HepG2 (cell line): Measurements from ENCODE around the gene COQ9. TPM values are rescaled to one million over a fixed set of nuclear protein-coding genes. Genes with fewer than 3 reads are reported as not detected.

Experiments used
- CSRNP1 ChIP-seq: sonication (generic); formaldehyde crosslinking; IDR thresholded peaks from 2 replicates; pipeline ENCODE4 v1.8.1; 2023; ENCODE audit warnings: mild to moderate bottlenecking, missing genetic modification reagents
- GATAD1 ChIP-seq: IDR thresholded peaks from 2 replicates; pipeline ENCODE4 v1.6.1; 2016; ENCODE audit warnings: missing genetic modification reagents, missing compliant biosample characterization
- GPN1 ChIP-seq: sonication (generic); formaldehyde crosslinking; IDR thresholded peaks from 2 replicates; pipeline ENCODE4 v1.5.1; 2020; ENCODE audit warnings: missing genetic modification reagents, borderline replicate concordance
- KAT8 ChIP-seq: IDR thresholded peaks from 2 replicates; pipeline ENCODE4 v1.6.1; 2016; ENCODE audit warnings: missing genetic modification reagents, missing compliant biosample characterization
- MTERF4 ChIP-seq: sonication (generic); formaldehyde crosslinking; IDR thresholded peaks from 2 replicates; pipeline ENCODE4 v1.8.0; 2023; ENCODE audit warnings: mild to moderate bottlenecking, missing genetic modification reagents
- NRL ChIP-seq: sonication (generic); formaldehyde crosslinking; IDR thresholded peaks from 2 replicates; pipeline ENCODE4 v1.5.0; 2020; ENCODE audit warnings: missing genetic modification reagents, mild to moderate bottlenecking, moderate library complexity, borderline replicate concordance
- SOX5 ChIP-seq: IDR thresholded peaks from 2 replicates; pipeline ENCODE4 v1.6.1; 2016; ENCODE audit warnings: borderline replicate concordance
- SP1 ChIP-seq, 2 experiments: fragments of 450-650 bp in 1 of 2; sonication (generic) in 1 of 2; formaldehyde crosslinking in 1 of 2; IDR thresholded peaks; 2 replicates each; pipeline versions ENCODE4 v1.4.0 to v1.6.1; 2016 to 2020; ENCODE audit warnings: missing genetic modification reagents in 1 of 2
- THAP8 ChIP-seq: sonication (generic); formaldehyde crosslinking; IDR thresholded peaks from 2 replicates; pipeline ENCODE4 v1.5.1; 2020; ENCODE audit warnings: missing genetic modification reagents, mild to moderate bottlenecking, borderline replicate concordance
- ZBTB14 ChIP-seq: sonication (generic); formaldehyde crosslinking; IDR thresholded peaks from 2 replicates; pipeline ENCODE4 v1.4.0; 2020; ENCODE audit warnings: missing genetic modification reagents
- ZBTB44 ChIP-seq: sonication (generic); formaldehyde crosslinking; IDR thresholded peaks from 2 replicates; pipeline ENCODE4 v1.4.0; 2020; ENCODE audit warnings: missing genetic modification reagents
- ZBTB8A ChIP-seq: sonication (generic); formaldehyde crosslinking; IDR thresholded peaks from 2 replicates; pipeline ENCODE4 v1.4.0; 2020; ENCODE audit warnings: mild to moderate bottlenecking, low read depth, missing genetic modification reagents, borderline replicate concordance
- ZFP90 ChIP-seq: sonication (generic); formaldehyde crosslinking; IDR thresholded peaks from 2 replicates; pipeline ENCODE4 v1.8.0; 2022; ENCODE audit warnings: missing genetic modification reagents, mild to moderate bottlenecking, inconsistent platforms, borderline replicate concordance
- ZNF230 ChIP-seq: sonication (generic); formaldehyde crosslinking; IDR thresholded peaks from 2 replicates; pipeline ENCODE4 v1.4.0; 2020; ENCODE audit warnings: mild to moderate bottlenecking, missing genetic modification reagents
- ZNF333 ChIP-seq: sonication (generic); formaldehyde crosslinking; IDR thresholded peaks from 2 replicates; pipeline ENCODE4 v1.4.0; 2020; ENCODE audit warnings: mild to moderate bottlenecking, missing genetic modification reagents, borderline replicate concordance
- ZNF468 ChIP-seq: sonication (generic); formaldehyde crosslinking; IDR thresholded peaks from 2 replicates; pipeline ENCODE4 v1.8.0; 2022; ENCODE audit warnings: mild to moderate bottlenecking, moderate library complexity, missing genetic modification reagents
- ZNF691 ChIP-seq: sonication (generic); formaldehyde crosslinking; IDR thresholded peaks from 2 replicates; pipeline ENCODE4 v1.4.0; 2020; ENCODE audit warnings: missing genetic modification reagents, low read depth, mild to moderate bottlenecking, borderline replicate concordance
- ZNF747 ChIP-seq: sonication (generic); formaldehyde crosslinking; IDR thresholded peaks from 2 replicates; pipeline ENCODE4 v1.8.1; 2023; ENCODE audit warnings: missing genetic modification reagents, mild to moderate bottlenecking, borderline replicate concordance
- polyA plus RNA-seq, 8 experiments: library from polyadenylated mRNA; depleted of rRNA in 3 of 8; stranded (reverse) in 7 of 8; unstranded in 1 of 8; fragments of >200 nt; fragmentation: Illumina TruSeq in 4 of 8; extraction: Trizol in 4 of 8; gene quantifications; 2 replicates each; pipeline versions ENCODE4 v1.2.1 to v1.2.3, GENCODE V29; 2011 to 2016; ENCODE audit warnings: low read depth in 4 of 8, missing spikeins in 1 of 8, mixed read lengths in 1 of 8; ENCODE audit not compliant: insufficient read depth in 1 of 8
- total RNA-seq, 5 experiments: library from RNA; depleted of rRNA; stranded (reverse); fragments of >200 nt; fragmentation: Illumina TruSeq; extraction: Trizol; gene quantifications; 2 replicates each; pipeline ENCODE4 v1.2.3, GENCODE V29; 2016; ENCODE audit warnings: low read depth in 1 of 5

The COQ9 gene
- total and polyA plus RNA-seq, 2 of the 13 experiments (the other 11 are each of a cell fraction or from before 2014, with no cell fraction given), result 57.5 to 108 TPM

GRCh38 chr16:57462209-57462977 is 15.1 kb downstream of the COQ9 start, which contains the start of gene POLR2C (continued):
- TF ChIP-seq ZBTB14 (CRISPR knock-in tag), result 0 out of 2 replicates have a peak, but pooled peaks have one; percentile 44
- TF ChIP-seq ZBTB44 (CRISPR knock-in tag), result peak; percentile 95
- TF ChIP-seq ZNF691, result peak; percentile 98; the same call in 1 of the 2 replicates
- TF ChIP-seq SP1 (IDR thresholded peaks at IDR 0.05), result no peak
- TF ChIP-seq SP1 (CRISPR knock-in tag; IDR thresholded peaks at IDR 0.05), result peak; percentile 70
- 0 out of 2 replicates have a peak, but pooled peaks have one; percentile 42 for TF ChIP-seq ZNF747 (CRISPR knock-in tag)
- peak; percentile 67; the same call in 1 of the 2 replicates for TF ChIP-seq GPN1 (CRISPR knock-in tag)
- TF ChIP-seq ZFP90 (CRISPR knock-in tag), result peak; percentile 96
- TF ChIP-seq ZNF333 (CRISPR knock-in tag), result no peak
- TF ChIP-seq ZBTB8A (CRISPR knock-in tag), result no peak
- TF ChIP-seq MTERF4 (CRISPR knock-in tag), result 0 out of 2 replicates have a peak, but pooled peaks have one; percentile 66
- TF ChIP-seq NRL (CRISPR knock-in tag), result peak; percentile 97
- TF ChIP-seq THAP8 (CRISPR knock-in tag), result 0 out of 2 replicates have a peak, but pooled peaks have one; percentile 58
- peak; percentile 98 for TF ChIP-seq GATAD1 (CRISPR knock-in tag)
- peak; percentile 99 for TF ChIP-seq KAT8
- peak; percentile 36; the same call in 1 of the 2 replicates for TF ChIP-seq CSRNP1 (CRISPR knock-in tag)
- TF ChIP-seq ZNF468 (CRISPR knock-in tag), result peak; percentile 88; the same call in 1 of the 2 replicates
- TF ChIP-seq ZNF230, result 0 out of 2 replicates have a peak, but pooled peaks have one; percentile 63
- TF ChIP-seq SOX5 (CRISPR knock-in tag), result peak; percentile 70
